Measurements from ENCODE around the gene HMOX2. TPM values are rescaled to one million over a fixed set of nuclear protein-coding genes. Genes with fewer than 3 reads are reported as not detected.

The HMOX2 gene
- total RNA-seq, 4 donors from 2014 or later = 46.4 to 495 (median 55.7) TPM

DNA sequence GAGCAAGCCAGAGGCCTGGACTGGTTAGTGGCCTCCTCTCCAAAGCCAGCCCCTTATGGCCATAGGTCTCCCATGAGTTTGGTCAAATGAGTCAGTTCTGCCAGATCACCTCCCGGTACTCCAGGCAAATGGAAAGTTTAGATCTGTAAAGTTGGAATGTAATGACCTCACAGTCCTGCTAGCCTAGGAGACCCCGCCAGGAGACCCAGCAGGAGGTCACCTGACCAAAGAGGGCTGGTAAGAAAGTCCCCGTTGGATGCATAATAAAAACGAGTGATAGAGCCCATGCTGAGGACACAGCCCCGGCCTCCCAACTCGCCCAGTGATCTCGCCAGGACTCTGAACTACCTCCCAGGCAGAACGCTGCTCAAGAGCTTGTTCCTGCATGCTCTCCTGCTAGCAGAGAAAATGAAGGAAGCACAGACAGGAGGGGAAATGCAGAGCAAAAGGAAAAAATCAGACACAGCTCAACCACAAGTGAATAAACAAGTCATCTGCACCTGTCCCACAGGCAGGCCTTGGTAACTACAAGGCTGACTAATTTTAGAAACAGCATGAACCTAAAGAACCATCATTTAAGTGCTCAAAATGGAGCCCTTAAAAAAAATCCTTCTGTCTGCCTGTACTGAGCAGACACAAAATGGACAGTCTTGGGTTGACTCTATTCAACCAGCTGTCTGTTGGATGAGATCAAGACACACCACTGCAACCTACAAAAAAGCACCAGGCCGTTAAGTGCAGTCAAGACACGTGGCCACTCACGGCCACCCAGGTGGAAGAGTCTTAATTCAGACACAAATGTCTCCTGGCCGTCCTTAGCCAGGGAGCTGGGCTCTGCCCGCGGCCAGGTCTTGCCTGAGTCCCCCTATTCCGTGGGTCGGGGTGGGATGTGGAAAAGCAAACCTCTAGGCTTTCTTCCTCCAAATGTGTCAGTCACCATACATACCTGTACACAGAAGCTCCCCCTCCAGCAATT is 53.2 kb downstream of the HMOX2 start:
- DNase-seq = no peak
- no peaks in the 10 kb centered on the region for H3K36me3 ChIP-seq
- WGBS, 2 donors (ENCODE audit: low coverage in 1 of 2) = 53 to 71% methylated on average over 4 to 16 of the region's 16 CpGs
- TF ChIP-seq POLR2AphosphoS5 (IDR thresholded peaks at IDR 0.05) (no peak), EP300 (IDR thresholded peaks at IDR 0.05; ENCODE audit: low read depth) (no peak)
- TF ChIP-seq, protein P1, sequence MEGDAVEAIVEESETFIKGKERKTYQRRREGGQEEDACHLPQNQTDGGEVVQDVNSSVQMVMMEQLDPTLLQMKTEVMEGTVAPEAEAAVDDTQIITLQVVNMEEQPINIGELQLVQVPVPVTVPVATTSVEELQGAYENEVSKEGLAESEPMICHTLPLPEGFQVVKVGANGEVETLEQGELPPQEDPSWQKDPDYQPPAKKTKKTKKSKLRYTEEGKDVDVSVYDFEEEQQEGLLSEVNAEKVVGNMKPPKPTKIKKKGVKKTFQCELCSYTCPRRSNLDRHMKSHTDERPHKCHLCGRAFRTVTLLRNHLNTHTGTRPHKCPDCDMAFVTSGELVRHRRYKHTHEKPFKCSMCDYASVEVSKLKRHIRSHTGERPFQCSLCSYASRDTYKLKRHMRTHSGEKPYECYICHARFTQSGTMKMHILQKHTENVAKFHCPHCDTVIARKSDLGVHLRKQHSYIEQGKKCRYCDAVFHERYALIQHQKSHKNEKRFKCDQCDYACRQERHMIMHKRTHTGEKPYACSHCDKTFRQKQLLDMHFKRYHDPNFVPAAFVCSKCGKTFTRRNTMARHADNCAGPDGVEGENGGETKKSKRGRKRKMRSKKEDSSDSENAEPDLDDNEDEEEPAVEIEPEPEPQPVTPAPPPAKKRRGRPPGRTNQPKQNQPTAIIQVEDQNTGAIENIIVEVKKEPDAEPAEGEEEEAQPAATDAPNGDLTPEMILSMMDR (IDR thresholded peaks at IDR 0.05) = peak in 1 of 5 experiments; percentile 21
- no peak overlapping the region for H3K4me3 ChIP-seq
- no peaks in the 10 kb centered on the region for H3K9me3 ChIP-seq
- H3K27me3 ChIP-seq = no peaks in the 10 kb centered on the region
- intact Hi-C loops (cut with DNase I; ENCODE audit: low total_unique reads) = no loop called here
- H3K27ac ChIP-seq = peak overlapping the region; percentile 13 to 70 (median 51)
- H3K4me1 ChIP-seq = peaks cover 5 to 19% (median 8%) of the 10 kb centered on the region in 4 donors
- in situ Hi-C loops (cut with MboI; ENCODE audit: low pct_ligation_motif_present in 1 of 4, low pct_unique_long_range_greater_than_20kb in 1 of 4, low sequenced_read_pairs in 3 of 4) = no loop called here

DNA sequence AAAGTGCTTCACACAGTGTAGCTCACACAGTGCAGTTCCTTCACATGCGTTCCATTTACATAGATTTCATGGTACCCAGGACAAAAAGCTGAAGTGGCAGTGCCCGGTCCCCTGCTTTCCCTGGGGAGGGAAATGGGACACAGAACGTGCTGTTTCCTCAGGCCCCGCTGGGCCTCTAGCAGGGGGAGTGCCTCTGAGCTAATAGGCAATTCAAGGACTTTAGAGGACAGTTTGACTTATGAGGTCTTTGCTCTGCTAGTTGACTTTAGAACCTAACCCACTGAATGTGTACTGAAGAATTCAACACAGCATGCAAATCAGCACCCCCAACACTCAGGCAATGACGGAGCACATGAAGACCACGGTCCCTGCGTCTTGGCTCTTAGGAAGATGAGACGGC is 55.6 kb downstream of the HMOX2 start:
- no peak overlapping the region for H3K27ac ChIP-seq
- H3K36me3 ChIP-seq = no peaks in the 10 kb centered on the region
- no peak overlapping the region for H3K4me3 ChIP-seq
- intact Hi-C loops (cut with DNase I; ENCODE audit: low total_unique reads) = no loop called here
- peaks cover 5 to 12% (median 8%) of the 10 kb centered on the region in 4 donors for H3K4me1 ChIP-seq
- WGBS, 2 donors (ENCODE audit: low coverage in 1 of 2) = 97 to 100% methylated on average over 1 to 8 of the region's 8 CpGs
- in situ Hi-C loops (cut with MboI; ENCODE audit: low pct_ligation_motif_present in 1 of 4, low pct_unique_long_range_greater_than_20kb in 1 of 4, low sequenced_read_pairs in 3 of 4) = no loop called here
- DNase-seq = no peak
- no peaks in the 10 kb centered on the region for H3K27me3 ChIP-seq
- no peak for TF ChIP-seq POLR2A (IDR thresholded peaks at IDR 0.05)
- TF ChIP-seq EP300 (IDR thresholded peaks at IDR 0.05; ENCODE audit: low read depth) = no peak
- H3K9me3 ChIP-seq = no peaks in the 10 kb centered on the region

DNA sequence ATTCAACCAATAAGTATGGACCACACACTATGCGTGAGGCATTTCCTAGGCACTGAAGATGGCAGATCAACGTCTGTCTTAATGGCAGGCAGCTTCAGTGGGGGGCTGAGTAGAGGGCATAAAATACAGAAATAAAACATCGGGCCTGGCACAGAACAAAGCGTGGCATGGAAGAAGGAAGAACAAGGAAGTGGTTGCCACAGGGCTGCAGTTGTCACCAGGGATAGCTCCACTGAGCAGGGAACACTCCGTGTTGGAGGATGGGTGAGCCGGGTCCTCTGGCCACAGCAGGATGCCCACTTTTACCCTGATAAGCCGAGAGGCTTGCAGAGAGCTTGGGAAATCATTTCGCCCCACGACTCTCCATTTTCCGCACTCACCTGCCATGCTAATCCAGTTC is 56.0 kb downstream of the HMOX2 start:
- DNase-seq = no peak
- intact Hi-C loops (cut with DNase I; ENCODE audit: low total_unique reads) = no loop called here
- 87 to 95% methylated on average over 6 to 10 of the region's 10 CpGs for WGBS, 2 donors (ENCODE audit: low coverage in 1 of 2)
- Histone ChIP-seq H3K9me3 (no peaks in the 10 kb centered on the region), H3K36me3 (no peaks in the 10 kb centered on the region), H3K27ac (no peak overlapping the region), H3K4me1 (peaks cover 9 to 16% (median 11%) of the 10 kb centered on the region in 4 donors), H3K4me3 (no peak overlapping the region), H3K27me3 (peaks cover 3% of the 10 kb centered on the region)
- in situ Hi-C loops (cut with MboI; ENCODE audit: low pct_ligation_motif_present in 1 of 4, low pct_unique_long_range_greater_than_20kb in 1 of 4, low sequenced_read_pairs in 3 of 4) = no loop called here
- TF ChIP-seq EP300 (IDR thresholded peaks at IDR 0.05; ENCODE audit: low read depth) (no peak), POLR2AphosphoS5 (IDR thresholded peaks at IDR 0.05) (no peak), POLR2A (IDR thresholded peaks at IDR 0.05) (no peak)
- TF ChIP-seq, protein P1 (IDR thresholded peaks at IDR 0.05) = no peak

DNA sequence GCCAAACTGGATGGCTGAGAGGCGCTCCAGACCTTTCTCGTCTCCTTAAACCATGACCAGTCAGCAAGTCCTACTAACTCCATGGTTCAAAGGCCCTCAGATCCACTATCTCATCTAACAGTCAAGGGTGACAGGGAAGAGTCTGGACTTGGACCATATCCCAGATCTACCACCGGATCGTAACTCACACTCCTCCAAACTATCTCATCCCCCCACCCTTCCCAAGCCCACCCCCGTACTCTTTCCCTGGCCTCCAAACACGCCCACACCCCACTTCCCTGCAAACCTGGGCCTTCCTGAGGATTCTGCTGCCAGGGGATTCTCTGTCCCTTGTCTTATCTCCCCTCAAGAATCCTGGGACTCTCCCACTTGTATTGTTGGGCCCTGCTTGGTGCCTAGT is 57.3 kb downstream of the HMOX2 start:
- WGBS, 2 donors (ENCODE audit: low coverage in 1 of 2) = 91% methylated on average over 6 of the region's 6 CpGs; no CpG with 5 or more reads in 1 of the 2 donors
- Histone ChIP-seq H3K36me3 (no peaks in the 10 kb centered on the region), H3K27ac (no peak overlapping the region), H3K9me3 (no peaks in the 10 kb centered on the region), H3K4me3 (no peak overlapping the region), H3K4me1 (peaks cover 11 to 24% (median 18%) of the 10 kb centered on the region in 4 donors), H3K27me3 (peaks cover 3% of the 10 kb centered on the region)
- in situ Hi-C loops (cut with MboI; ENCODE audit: low pct_ligation_motif_present in 1 of 4, low pct_unique_long_range_greater_than_20kb in 1 of 4, low sequenced_read_pairs in 3 of 4) (no loop called here), intact Hi-C loops (cut with DNase I; ENCODE audit: low total_unique reads) (no loop called here)
- TF ChIP-seq, protein P1 (IDR thresholded peaks at IDR 0.05) = no peak
- DNase-seq = no peak

Measured in transverse colon (tissue), 4 donors.